Sigmoid colon (tissue), 4 donors: ENCODE measurements around the gene SMIM17.

Experiments
- CTCF ChIP-seq, 4 experiments: fragments of 450-650 bp in 3 of 4; fragments of 200-600 bp in 1 of 4; IDR thresholded peaks; one replicate each; pipeline ENCODE4 v1.5.1; 2016 to 2019; ENCODE audit warnings: antibody characterized with exemption in 4 of 4, mild to moderate bottlenecking in 3 of 4, moderate library complexity in 2 of 4
- EP300 ChIP-seq, 4 donors: sonication (generic); formaldehyde crosslinking; IDR thresholded peaks; one replicate each; pipeline ENCODE4 v1.6.1; 2017; ENCODE audit warnings: antibody characterized with exemption in 4 of 4
- POLR2A ChIP-seq, 2 donors: fragments of 450-650 bp; IDR thresholded peaks; one replicate each; pipeline ENCODE4 v1.6.1; 2016; ENCODE audit warnings: antibody characterized with exemption in 2 of 2, mild to moderate bottlenecking in 2 of 2, moderate library complexity in 2 of 2
- POLR2AphosphoS5 ChIP-seq, 4 donors: sonication (generic); formaldehyde crosslinking; IDR thresholded peaks; one replicate each; pipeline ENCODE4 v1.6.1; 2017; ENCODE audit warnings: antibody characterized with exemption in 4 of 4

- no peak for TF ChIP-seq CTCF (IDR thresholded peaks at IDR 0.05)
- no peak for TF ChIP-seq POLR2A (IDR thresholded peaks at IDR 0.05)
- TF ChIP-seq POLR2AphosphoS5 (IDR thresholded peaks at IDR 0.05): no peak
- TF ChIP-seq EP300 (IDR thresholded peaks at IDR 0.05): no peak
Measured at GRCh38 chr19:56670961-56671612, 28.1 kb downstream of the SMIM17 start.
